Pancreas (tissue), 10 donors: ENCODE measurements around the gene LRRC4C. TPM values are rescaled to one million over a fixed set of nuclear protein-coding genes. Genes with fewer than 3 reads are reported as not detected.

Experiments used
- ATAC-seq, 4 donors: fragments of 200-7000 bp; cut with Tn5 transposase; one replicate each; pipeline versions ENCODE4 v1.8.0 to v1.9.1; 2020; ENCODE audit warnings: mild to moderate bottlenecking in 4 of 4, moderate library complexity in 4 of 4
- DNase-seq, 6 donors: peaks; one replicate each; pipeline ENCODE4 v3.0.0-alpha.2; 2020
- FAIRE-seq: peaks from 2 replicates; lab custom pipeline; 2012; peaks lifted over from hg19 to GRCh38; lab: Jason Lieb, UNC
- H3K27ac ChIP-seq, 4 donors: fragments of 200-600 bp; sonication (generic); 1 replicate in 3 of 4; 2 replicates in 1 of 4; pipeline versions ENCODE4 v1.5.0 to v1.8.0; 2020
- H3K27me3 ChIP-seq, 4 donors: fragments of 200-600 bp; one replicate each; pipeline ENCODE4 v1.8.0; 2021
- H3K36me3 ChIP-seq, 3 donors: fragments of 200-600 bp; sonication (generic) in 1 of 3; one replicate each; pipeline versions ENCODE4 v1.5.0 to v1.8.0; 2020 to 2021
- H3K4me1 ChIP-seq, 3 donors: fragments of 200-600 bp; one replicate each; pipeline ENCODE4 v1.8.0; 2021
- H3K4me3 ChIP-seq, 4 donors: fragments of 200-600 bp; sonication (generic) in 2 of 4; one replicate each; pipeline versions ENCODE4 v1.5.0 to v1.8.0; 2020 to 2021
- H3K9me3 ChIP-seq, 4 donors: fragments of 200-600 bp; one replicate each; pipeline ENCODE4 v1.8.0; 2021
- WGBS, 2 donors: extraction: QIAGEN DNeasy Blood & Tissue Kit; methylation state at CpG; one replicate each; pipeline ENCODE4 v1.1.7; 2013; 5-methylcytosine and 5-hydroxymethylcytosine counted together
- intact Hi-C, 3 donors: fragments of 100-400 bp; cut with DNase I; formaldehyde crosslinking; loops; one replicate each; pipeline versions ENCODE4 v1.11.1 to v1.14.2; 2022
- polyA plus RNA-seq, 2 donors: library from polyadenylated mRNA; stranded (reverse); fragments of 200-250 nt; gene quantifications; one replicate each; pipeline ENCODE4 v1.2.3, GENCODE V29; 2013
- total RNA-seq, 6 donors: library from RNA; stranded (reverse); fragmentation: NEBNext Ultra II Directional in 4 of 6; extraction: Animal tissue kit (Norgen Biotek cat#: 25700) in 4 of 6; gene quantifications; one replicate each; pipeline versions ENCODE4 v1.2.1 to v1.2.4, GENCODE V29; 2021 to 2023
- TF ChIP-seq, protein P1 (sequence below), 4 donors: fragments of 200-600 bp; sonication (generic) in 3 of 4; IDR thresholded peaks; one replicate each; pipeline versions ENCODE4 v1.5.0 to v1.8.0; 2021; ENCODE audit warnings: antibody characterized with exemption in 4 of 4
- donor health status: healthy with polysubstance abuse.
- donor health status: DM: no; HTN: no; CAD: no; lungs with moderate emphysema.
- donor health status: DM: no; HTN: no; CAD: no.
- donor health status: control.
- donor health status: control.
- donor health status: Bipolar disorder and iron deficiency.
- donor health status: DM: yes; HTN: yes; CAD: no.
- donor health status: DM: no; HTN: no; CAD: no.
- donor health status: DM: no; HTN: no; CAD: no.
- donor health status: DM: yes; HTN: yes; CAD: no.

Gene LRRC4C
- total and polyA plus RNA-seq, 8 donors, result 0.04 to 0.84 (median 0.16) TPM

DNA sequence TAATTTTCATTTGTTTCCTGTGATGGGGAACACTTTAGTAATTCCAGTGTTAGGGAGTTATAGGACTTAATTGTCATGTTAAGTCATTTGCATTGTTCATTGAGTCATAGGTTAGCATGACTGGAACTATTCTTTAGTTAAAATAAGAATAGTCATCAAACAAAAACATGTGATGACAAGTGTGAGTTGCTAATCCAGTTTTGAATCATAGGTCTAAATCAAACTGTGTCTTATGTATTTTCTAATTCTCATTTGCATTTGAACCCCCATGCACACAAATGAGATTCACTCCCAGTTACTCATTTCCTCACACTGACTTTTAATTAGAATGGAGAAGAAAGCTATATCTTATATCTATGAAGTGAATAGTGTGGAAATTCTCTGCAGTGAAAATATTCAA is 405.6 kb downstream of the LRRC4C start:
- Histone ChIP-seq H3K27ac (no peak overlapping the region), H3K27me3 (no peaks in the 10 kb centered on the region), H3K9me3 (no peaks in the 10 kb centered on the region), H3K4me1 (no peaks in the 10 kb centered on the region), H3K36me3 (no peaks in the 10 kb centered on the region), H3K4me3 (no peak overlapping the region)
- FAIRE-seq (no peak), DNase-seq (no peak), ATAC-seq (no peak)
- intact Hi-C loops, result no loop called here
- TF ChIP-seq, protein P1, sequence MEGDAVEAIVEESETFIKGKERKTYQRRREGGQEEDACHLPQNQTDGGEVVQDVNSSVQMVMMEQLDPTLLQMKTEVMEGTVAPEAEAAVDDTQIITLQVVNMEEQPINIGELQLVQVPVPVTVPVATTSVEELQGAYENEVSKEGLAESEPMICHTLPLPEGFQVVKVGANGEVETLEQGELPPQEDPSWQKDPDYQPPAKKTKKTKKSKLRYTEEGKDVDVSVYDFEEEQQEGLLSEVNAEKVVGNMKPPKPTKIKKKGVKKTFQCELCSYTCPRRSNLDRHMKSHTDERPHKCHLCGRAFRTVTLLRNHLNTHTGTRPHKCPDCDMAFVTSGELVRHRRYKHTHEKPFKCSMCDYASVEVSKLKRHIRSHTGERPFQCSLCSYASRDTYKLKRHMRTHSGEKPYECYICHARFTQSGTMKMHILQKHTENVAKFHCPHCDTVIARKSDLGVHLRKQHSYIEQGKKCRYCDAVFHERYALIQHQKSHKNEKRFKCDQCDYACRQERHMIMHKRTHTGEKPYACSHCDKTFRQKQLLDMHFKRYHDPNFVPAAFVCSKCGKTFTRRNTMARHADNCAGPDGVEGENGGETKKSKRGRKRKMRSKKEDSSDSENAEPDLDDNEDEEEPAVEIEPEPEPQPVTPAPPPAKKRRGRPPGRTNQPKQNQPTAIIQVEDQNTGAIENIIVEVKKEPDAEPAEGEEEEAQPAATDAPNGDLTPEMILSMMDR (IDR thresholded peaks at IDR 0.05), result no peak

DNA sequence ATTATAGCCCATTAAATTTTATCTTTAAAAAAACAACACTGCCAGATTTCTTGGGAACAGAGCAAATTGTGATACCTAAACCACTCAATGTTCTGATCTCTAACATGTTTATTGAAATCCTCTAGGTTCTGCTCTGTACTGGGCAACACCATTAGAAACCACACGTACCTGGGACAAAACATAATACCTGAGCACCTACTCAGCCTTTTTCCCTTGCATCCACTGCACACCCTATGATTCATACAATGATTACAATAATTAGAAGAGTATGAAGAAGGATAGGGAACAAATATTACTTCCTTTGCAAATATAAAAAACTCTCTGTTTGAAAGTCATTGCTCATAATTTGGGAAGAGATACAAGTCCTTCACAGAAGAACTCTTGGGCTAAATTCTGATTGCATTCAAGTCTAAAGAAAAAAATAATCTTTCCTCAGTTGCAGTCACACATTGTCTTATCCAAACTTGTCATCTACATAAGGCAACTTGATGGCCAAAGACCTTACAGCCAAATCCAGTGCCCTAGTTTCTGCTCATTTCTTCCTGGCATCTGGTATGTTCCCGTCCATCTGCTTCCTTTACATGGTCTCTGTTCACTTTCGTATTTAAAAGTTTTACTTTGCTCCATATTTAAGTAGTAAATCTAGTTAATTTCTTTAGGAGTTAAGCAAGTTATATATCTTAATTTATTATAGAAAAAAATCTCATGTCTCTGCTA is 407.4 kb downstream of the LRRC4C start:
- intact Hi-C loops, result no loop called here
- Histone ChIP-seq H3K4me3 (no peak overlapping the region), H3K27me3 (no peaks in the 10 kb centered on the region), H3K27ac (no peak overlapping the region), H3K36me3 (no peaks in the 10 kb centered on the region), H3K4me1 (no peaks in the 10 kb centered on the region), H3K9me3 (no peaks in the 10 kb centered on the region)
- FAIRE-seq (no peak), DNase-seq (no peak), ATAC-seq (no peak)
- TF ChIP-seq, protein P1 (IDR thresholded peaks at IDR 0.05), result no peak
- WGBS, 2 donors, result 39 to 51% methylated on average over 3 of the region's 3 CpGs

DNA sequence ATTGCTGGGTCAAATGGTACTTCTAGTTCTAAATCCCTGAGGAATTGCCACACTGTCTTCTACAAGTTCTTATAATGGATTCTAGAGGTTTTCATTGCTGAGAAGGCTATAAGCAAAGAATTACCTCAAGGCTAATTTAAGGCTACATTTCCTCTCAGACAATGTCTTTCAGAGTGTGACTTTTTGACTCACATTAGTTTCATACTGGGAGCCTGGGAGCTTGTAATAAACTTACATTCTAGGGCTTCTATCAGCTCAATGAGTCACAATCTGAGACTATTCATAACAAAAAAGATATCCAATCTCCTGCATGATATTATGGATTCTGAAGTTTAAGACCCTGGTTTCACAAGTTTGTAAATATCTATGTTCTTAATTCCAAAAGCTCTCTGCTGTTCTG is 408.7 kb downstream of the LRRC4C start:
- no peaks in the 10 kb centered on the region for H3K36me3 ChIP-seq
- TF ChIP-seq, protein P1 (IDR thresholded peaks at IDR 0.05), result no peak
- ATAC-seq (no peak), DNase-seq (no peak), FAIRE-seq (no peak)
- H3K4me1 ChIP-seq, result no peaks in the 10 kb centered on the region
- H3K27ac ChIP-seq, result no peak overlapping the region
- intact Hi-C loops, result no loop called here
- no peak overlapping the region for H3K4me3 ChIP-seq
- no peaks in the 10 kb centered on the region for H3K9me3 ChIP-seq
- H3K27me3 ChIP-seq, result no peaks in the 10 kb centered on the region

DNA sequence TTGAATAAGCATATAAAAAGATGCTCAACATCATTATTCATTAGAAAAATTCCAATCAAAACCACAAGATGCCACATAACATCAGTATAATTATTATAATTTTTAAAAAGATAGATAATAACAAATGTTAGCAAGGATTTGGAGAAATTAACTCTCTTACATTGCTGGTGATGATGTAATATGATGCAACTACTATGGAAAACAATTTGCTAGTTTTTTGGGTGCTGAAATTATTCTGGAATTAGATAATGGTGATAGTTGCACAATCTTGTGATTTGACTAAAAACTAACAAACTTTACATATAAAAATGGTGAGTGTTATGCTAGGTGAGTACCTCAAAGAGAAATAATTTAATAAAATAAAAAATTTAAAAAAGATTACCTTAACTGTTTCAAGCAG is 412.2 kb downstream of the LRRC4C start:
- Histone ChIP-seq H3K36me3 (no peaks in the 10 kb centered on the region), H3K27ac (no peak overlapping the region), H3K27me3 (no peaks in the 10 kb centered on the region), H3K4me1 (no peaks in the 10 kb centered on the region), H3K4me3 (no peak overlapping the region), H3K9me3 (no peaks in the 10 kb centered on the region)
- DNase-seq (no peak), ATAC-seq (no peak), FAIRE-seq (no peak)
- intact Hi-C loops, result no loop called here
- TF ChIP-seq, protein P1 (IDR thresholded peaks at IDR 0.05), result no peak

DNA sequence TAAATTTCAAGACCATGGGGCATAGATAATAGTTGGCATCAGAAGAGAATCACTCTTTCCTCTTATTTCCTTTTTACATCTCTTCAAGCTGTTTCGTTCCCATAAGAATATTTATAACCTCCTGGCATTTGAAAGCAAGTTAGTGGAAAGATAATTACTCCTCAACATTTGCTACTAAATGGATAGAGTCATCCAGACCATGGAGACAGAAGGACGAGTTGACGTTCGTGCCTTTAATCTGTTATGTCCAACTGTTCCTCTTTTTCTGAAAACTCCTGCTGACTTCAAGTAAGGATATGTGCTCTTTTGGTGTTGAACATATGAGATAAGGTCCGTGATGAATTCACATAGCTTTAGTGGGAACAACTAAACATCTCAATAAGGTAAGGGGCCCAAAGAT is 414.2 kb downstream of the LRRC4C start:
- FAIRE-seq (no peak), DNase-seq (no peak), ATAC-seq (no peak)
- WGBS, 2 donors, result 48 to 67% methylated on average over 5 of the region's 5 CpGs
- Histone ChIP-seq H3K9me3 (no peaks in the 10 kb centered on the region), H3K27me3 (no peaks in the 10 kb centered on the region), H3K36me3 (no peaks in the 10 kb centered on the region), H3K27ac (no peak overlapping the region), H3K4me1 (no peaks in the 10 kb centered on the region), H3K4me3 (no peak overlapping the region)
- TF ChIP-seq, protein P1 (IDR thresholded peaks at IDR 0.05), result no peak
- intact Hi-C loops, result no loop called here
